GM12872 (cell line): ENCODE measurements around the gene SLK.

Experiments used
- CTCF ChIP-seq: IDR thresholded peaks from 3 replicates; pipeline ENCODE4 v1.5.1; 2011; ENCODE audit warnings: low read depth, mild to moderate bottlenecking, low read length, moderate library complexity; ENCODE audit not compliant: insufficient read depth

The SLK gene

GRCh38 chr10:104069613-104070012, 102.7 kb downstream of the SLK start:
- TF ChIP-seq CTCF: no peak

- no peak for TF ChIP-seq CTCF
Measured at GRCh38 chr10:104072786-104073185, 105.8 kb downstream of the SLK start.

- no peak for TF ChIP-seq CTCF
Measured at GRCh38 chr10:104074505-104074904, 107.6 kb downstream of the SLK start.

- TF ChIP-seq CTCF: no peak
Measured at GRCh38 chr10:104076743-104077160, 109.8 kb downstream of the SLK start.

GRCh38 chr10:104077247-104077646, 110.3 kb downstream of the SLK start:
- no peak for TF ChIP-seq CTCF

GRCh38 chr10:104077663-104078151, 110.8 kb downstream of the SLK start:
- TF ChIP-seq CTCF: no peak
